Left colon (tissue), 2 donors: ENCODE data around the gene CLDN1. TPM values are rescaled to one million over a fixed set of nuclear protein-coding genes. Genes with fewer than 3 reads are reported as not detected.

Experiments
- ATAC-seq: fragments of 200-7000 bp; cut with Tn5 transposase; one replicate; pipeline ENCODE4 v1.9.1; 2020; ENCODE audit warnings: mild to moderate bottlenecking, moderate library complexity
- DNase-seq, 2 donors: peaks; one replicate each; pipeline ENCODE4 v3.0.0-alpha.2; 2020
- intact Hi-C, 2 donors: fragments of 100-400 bp; cut with DNase I in 1 of 2; cut with micrococcal nuclease in 1 of 2; formaldehyde crosslinking; loops; one replicate each; pipeline versions ENCODE4 v1.11.2 to v1.14.0; 2022; cut with DNase I, micrococcal nuclease
- total RNA-seq, 2 donors: library from RNA; stranded (reverse); fragmentation: NEBNext Ultra II Directional; extraction: Animal tissue kit (Norgen Biotek cat#: 25700); gene quantifications; one replicate each; pipeline ENCODE4 v1.2.1, GENCODE V29; 2021
- donor health status: DM: no; HTN: no; CAD: no.
- donor health status: DM: yes; HTN: yes; CAD: no.

CLDN1 gene
- total RNA-seq, 2 donors from 2014 or later, result 0.59 to 2.6 TPM

GRCh38 chr3:190261015-190261414 lies 61.2 kb downstream of the CLDN1 start:
- intact Hi-C loops, result no loop called here

DNA sequence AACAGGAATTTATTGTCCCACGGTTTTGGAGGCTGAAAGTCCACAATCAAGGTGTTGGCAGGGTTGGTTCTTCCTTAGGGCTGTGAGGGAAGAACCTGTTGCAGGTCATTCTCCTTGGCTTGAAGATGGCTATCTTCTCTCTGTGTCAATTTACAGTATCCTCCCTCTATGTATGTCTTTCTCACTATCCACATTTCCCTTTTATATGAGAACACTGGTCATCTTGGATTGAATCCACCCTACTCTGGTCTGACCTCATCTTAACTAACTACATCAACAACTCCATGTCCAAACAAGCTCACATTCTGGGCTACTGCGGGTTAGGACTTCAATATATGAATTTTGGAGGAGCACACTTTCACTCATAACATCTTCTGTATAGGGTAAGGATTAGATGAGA lies 61.9 kb downstream of the CLDN1 start:
- DNase-seq (no peak), ATAC-seq (no peak)
- intact Hi-C loops, result no loop called here

More at GRCh38 chr3:190261015-190261414, 61.2 kb downstream of the CLDN1 start:
- DNase-seq (no peak), ATAC-seq (no peak)

- no peak for DNase-seq
- intact Hi-C loops, result no loop called here
These were observed 63.6 kb downstream of the CLDN1 start for GRCh38 chr3:190258634-190259033.

More at GRCh38 chr3:190258634-190259033, 63.6 kb downstream of the CLDN1 start:
- no peak for ATAC-seq

Other genes starting within 250 kb of the CLDN1 start
- gene P3H2, start 201.5 kb downstream of the CLDN1 start, total RNA-seq, result 10 to 100 TPM; 39.5 to 46.4 TPM
- gene CLDN16, start 65.7 kb upstream of the CLDN1 start, total RNA-seq, result under 1 TPM in 1 of 2 donors, not detected in 1; 0.09 TPM
- gene TMEM207, start 127.5 kb upstream of the CLDN1 start, total RNA-seq, result not detected
- 1 to 10 TPM; 4.9 to 6.1 TPM for gene IL1RAP, start 191.6 kb upstream of the CLDN1 start, total RNA-seq